HepG2 (cell line): Measurements from ENCODE around the gene DDTL. TPM values are rescaled to one million over a fixed set of nuclear protein-coding genes. Genes with fewer than 3 reads are reported as not detected.

Experiments
- AGO2 ChIP-seq: fragments of 200-400 bp; formaldehyde crosslinking; optimal IDR thresholded peaks from 2 replicates; pipeline ENCODE3; 2017; ENCODE audit warnings: mild to moderate bottlenecking, low read depth, low read length, moderate library complexity
- ATAD3A ChIP-seq: sonication (generic); formaldehyde crosslinking; IDR thresholded peaks from 2 replicates; pipeline ENCODE4 v1.4.0; 2020; ENCODE audit warnings: missing genetic modification reagents
- FOXP1 ChIP-seq, 2 experiments: fragments of 450-650 bp in 1 of 2; IDR thresholded peaks; 2 replicates each; pipeline ENCODE4 v1.6.1; 2017 to 2018; ENCODE audit warnings: antibody characterized with exemption in 1 of 2
- KDM3A ChIP-seq: IDR thresholded peaks from 2 replicates; pipeline ENCODE4 v1.6.1; 2018; ENCODE audit warnings: low read depth, missing compliant biosample characterization
- NCOA1 ChIP-seq: sonication (generic); formaldehyde crosslinking; IDR thresholded peaks from 2 replicates; pipeline ENCODE4 v1.9.0; 2021; ENCODE audit warnings: missing genetic modification reagents
- NR2F6 ChIP-seq, 2 experiments: IDR thresholded peaks; 2 replicates each; pipeline ENCODE4 v1.6.1; 2016; ENCODE audit warnings: antibody characterized with exemption in 1 of 2, mild to moderate bottlenecking in 1 of 2
- SAFB2 ChIP-seq: sonication (generic); formaldehyde crosslinking; IDR thresholded peaks from 2 replicates; pipeline ENCODE4 v1.5.1; 2020; ENCODE audit warnings: missing genetic modification reagents, low read depth, mild to moderate bottlenecking, borderline replicate concordance
- SAP130 ChIP-seq: IDR thresholded peaks from 2 replicates; pipeline ENCODE4 v1.6.1; 2016; ENCODE audit warnings: low read depth
- ZBTB43 ChIP-seq: sonication (generic); formaldehyde crosslinking; conservative IDR thresholded peaks from 2 replicates; pipeline ENCODE4 v1.4.0; 2020; ENCODE audit warnings: missing genetic modification reagents
- ZFP90 ChIP-seq: sonication (generic); formaldehyde crosslinking; IDR thresholded peaks from 2 replicates; pipeline ENCODE4 v1.8.0; 2022; ENCODE audit warnings: missing genetic modification reagents, mild to moderate bottlenecking, inconsistent platforms, borderline replicate concordance
- ZNF235 ChIP-seq: sonication (generic); formaldehyde crosslinking; IDR thresholded peaks from 2 replicates; pipeline ENCODE4 v1.8.1; 2023; ENCODE audit warnings: mild to moderate bottlenecking, missing genetic modification reagents, borderline replicate concordance
- polyA plus RNA-seq, 8 experiments: library from polyadenylated mRNA; depleted of rRNA in 3 of 8; stranded (reverse) in 7 of 8; unstranded in 1 of 8; fragments of >200 nt; fragmentation: Illumina TruSeq in 4 of 8; extraction: Trizol in 4 of 8; gene quantifications; 2 replicates each; pipeline versions ENCODE4 v1.2.1 to v1.2.3, GENCODE V29; 2011 to 2016; ENCODE audit warnings: low read depth in 4 of 8, missing spikeins in 1 of 8, mixed read lengths in 1 of 8; ENCODE audit not compliant: insufficient read depth in 1 of 8
- total RNA-seq, 5 experiments: library from RNA; depleted of rRNA; stranded (reverse); fragments of >200 nt; fragmentation: Illumina TruSeq; extraction: Trizol; gene quantifications; 2 replicates each; pipeline ENCODE4 v1.2.3, GENCODE V29; 2016; ENCODE audit warnings: low read depth in 1 of 5
- TF ChIP-seq, protein P1 (sequence below): sonication (generic); formaldehyde crosslinking; IDR thresholded peaks from 2 replicates; pipeline ENCODE4 v1.8.0; 2022; ENCODE audit warnings: missing genetic modification reagents, mild to moderate bottlenecking, inconsistent platforms, borderline replicate concordance

DDTL gene
- total and polyA plus RNA-seq, 2 of the 13 experiments (the other 11 are each of a cell fraction or from before 2014, with no cell fraction given) = 0.31 TPM; not detected in 1

- TF ChIP-seq ZBTB43 (CRISPR knock-in tag) = 0 out of 2 replicates have a peak, but pooled peaks have one; percentile 36
- no peak for TF ChIP-seq NCOA1
- TF ChIP-seq FOXP1 (IDR thresholded peaks at IDR 0.05) = peak; percentile 79
- TF ChIP-seq FOXP1 (CRISPR knock-in tag; IDR thresholded peaks at IDR 0.05) = peak; percentile 74
- TF ChIP-seq NR2F6 (IDR thresholded peaks at IDR 0.05) = no peak
- TF ChIP-seq NR2F6 (CRISPR knock-in tag; IDR thresholded peaks at IDR 0.05) = 0 out of 2 replicates have a peak, but pooled peaks have one; percentile 37
- TF ChIP-seq, protein P1, sequence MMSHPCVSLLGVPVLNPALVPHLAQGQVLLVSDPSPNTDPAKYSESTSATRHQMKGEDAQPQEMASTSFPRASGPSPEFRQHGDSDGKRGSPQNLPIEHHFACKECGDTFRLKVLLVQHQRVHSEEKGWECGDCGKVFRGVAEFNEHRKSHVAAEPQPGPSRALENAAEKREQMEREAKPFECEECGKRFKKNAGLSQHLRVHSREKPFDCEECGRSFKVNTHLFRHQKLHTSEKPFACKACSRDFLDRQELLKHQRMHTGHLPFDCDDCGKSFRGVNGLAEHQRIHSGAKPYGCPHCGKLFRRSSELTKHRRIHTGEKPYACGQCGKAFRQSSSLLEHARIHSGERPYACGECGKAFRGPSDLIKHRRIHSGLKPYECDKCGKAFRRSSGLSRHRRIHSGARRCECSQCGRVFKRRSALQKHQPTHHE (CRISPR knock-in tag) = 0 out of 2 replicates have a peak, but pooled peaks have one; percentile 45
- TF ChIP-seq ZFP90 (CRISPR knock-in tag) = 0 out of 2 replicates have a peak, but pooled peaks have one; percentile 12
- TF ChIP-seq SAP130 (CRISPR knock-in tag) = 0 out of 2 replicates have a peak, but pooled peaks have one; percentile 8
- TF ChIP-seq KDM3A = no peak
- TF ChIP-seq ZNF235 = no peak
- no peak; the same call in 1 of the 2 replicates for TF ChIP-seq SAFB2 (CRISPR knock-in tag)
- peak; percentile 15 for TF ChIP-seq AGO2
- no peak for TF ChIP-seq ATAD3A (CRISPR knock-in tag)
- TF ChIP-seq, all 625 proteins: peak for 17
Observed at GRCh38 chr22:24010018-24010391, 43.3 kb downstream of the DDTL start (continued).
